SU-DHL-6 (cell line): ENCODE measurements around the gene HAO1.

Experiments
- H2AFZ ChIP-seq: fragments of 200-600 bp; sonication (generic); 2 replicates; pipeline ENCODE4 v1.6.1; 2014; ENCODE audit warnings: low read depth, mild to moderate bottlenecking, moderate library complexity, mixed read lengths, antibody characterized with exemption, low read length; ENCODE audit not compliant: severe bottlenecking
- H3F3A ChIP-seq: fragments of 200-600 bp; shearing (Covaris generic); 2 replicates; pipeline ENCODE4 v1.6.0; 2016; ENCODE audit warnings: antibody characterized with exemption, mild to moderate bottlenecking; ENCODE audit not compliant: insufficient read depth
- H3K27ac ChIP-seq: fragments of 200-600 bp; sonication (generic); 2 replicates; pipeline ENCODE4 v1.5.1; 2016; ENCODE audit warnings: low read depth, mild to moderate bottlenecking, low read length, moderate library complexity, mixed read lengths
- H3K27me3 ChIP-seq: fragments of 200-600 bp; sonication (generic), shearing (Covaris generic); 2 replicates; pipeline ENCODE4 v1.6.0; 2014; ENCODE audit warnings: mild to moderate bottlenecking, low read length
- H3K36me3 ChIP-seq: fragments of 200-600 bp; sonication (generic); 2 replicates; pipeline ENCODE4 v1.6.1; 2014; ENCODE audit warnings: mild to moderate bottlenecking, low read length, mixed read lengths
- H3K4me2 ChIP-seq: fragments of 300-600, 200-600 bp; shearing (Covaris generic), sonication (generic); 2 replicates; pipeline ENCODE4 v1.6.0; 2014; ENCODE audit warnings: low read length, low read depth, mild to moderate bottlenecking; ENCODE audit not compliant: poor library complexity, severe bottlenecking
- H3K4me3 ChIP-seq: fragments of 200-600 bp; sonication (generic); 2 replicates; pipeline ENCODE4 v1.5.1; 2014; ENCODE audit warnings: antibody characterized with exemption, low read length, mild to moderate bottlenecking, mixed read lengths; ENCODE audit not compliant: insufficient read depth, poor library complexity, severe bottlenecking
- H3K79me2 ChIP-seq: fragments of 200-600 bp; sonication (generic); 2 replicates; pipeline ENCODE4 v1.6.1; 2014; ENCODE audit warnings: mild to moderate bottlenecking, low read length, moderate library complexity; ENCODE audit not compliant: insufficient read depth
- H3K9ac ChIP-seq: fragments of 200-600 bp; sonication (generic); 2 replicates; pipeline ENCODE4 v1.7.0; 2014; ENCODE audit warnings: mild to moderate bottlenecking, low read length
- H3K9me2 ChIP-seq: fragments of 200-600 bp; sonication (generic); replicated peaks from 2 replicates; pipeline ENCODE4 v1.6.1; 2014; ENCODE audit warnings: low read length; ENCODE audit not compliant: insufficient read depth
- H3K9me3 ChIP-seq: fragments of 200-600 bp; sonication (generic); 2 replicates; pipeline ENCODE4 v1.6.1; 2014; ENCODE audit warnings: low read length, mixed read lengths; ENCODE audit not compliant: insufficient read depth
- H4K20me1 ChIP-seq: fragments of 200-600 bp; sonication (generic); 2 replicates; pipeline ENCODE4 v1.6.1; 2014; ENCODE audit warnings: low read depth, mild to moderate bottlenecking, antibody characterized with exemption, low read length, moderate library complexity, mixed read lengths
- CTCF ChIP-seq: fragments of 200-600 bp; sonication (generic); IDR thresholded peaks from one replicate; pipeline ENCODE4 v1.5.1; 2017; ENCODE audit warnings: antibody characterized with exemption, mild to moderate bottlenecking, low read length, moderate library complexity; ENCODE audit not compliant: insufficient read depth, poor library complexity, severe bottlenecking
- EZH2phosphoT487 ChIP-seq: fragments of 200-600 bp; sonication (generic), shearing (Covaris generic); conservative IDR thresholded peaks from 2 replicates; pipeline ENCODE4 v1.6.1; 2018; ENCODE audit warnings: mild to moderate bottlenecking, antibody characterized with exemption, low read length, moderate library complexity, mixed read lengths

Gene HAO1

GRCh38 chr20:7881551-7881950 lies 58.7 kb downstream of the HAO1 start:
- Histone ChIP-seq H3K79me2 (no peaks in the 10 kb centered on the region), H3K9ac (no peak overlapping the region), H3F3A (no peaks in the 10 kb centered on the region), H2AFZ (no peak overlapping the region), H3K9me2 (no peaks in the 10 kb centered on the region), H3K27me3 (no peaks in the 10 kb centered on the region), H3K27ac (no peak overlapping the region), H3K36me3 (no peaks in the 10 kb centered on the region), H3K4me3 (no peak overlapping the region), H3K9me3 (no peaks in the 10 kb centered on the region), H3K4me2 (no peak overlapping the region), H4K20me1 (no peaks in the 10 kb centered on the region)
- TF ChIP-seq EZH2phosphoT487 (no peak), CTCF (no peak)

GRCh38 chr20:7879883-7880282 lies 60.4 kb downstream of the HAO1 start:
- no peak overlapping the region for H3K4me3 ChIP-seq
- H2AFZ ChIP-seq: no peak overlapping the region
- TF ChIP-seq EZH2phosphoT487 (no peak), CTCF (no peak)
- H3K9me2 ChIP-seq: no peaks in the 10 kb centered on the region
- no peaks in the 10 kb centered on the region for H3F3A ChIP-seq
- no peak overlapping the region for H3K9ac ChIP-seq
- H3K36me3 ChIP-seq: no peaks in the 10 kb centered on the region
- H3K4me2 ChIP-seq: no peak overlapping the region
- no peaks in the 10 kb centered on the region for H3K27me3 ChIP-seq
- no peaks in the 10 kb centered on the region for H3K79me2 ChIP-seq
- no peaks in the 10 kb centered on the region for H4K20me1 ChIP-seq
- H3K27ac ChIP-seq: no peak overlapping the region
- H3K9me3 ChIP-seq: no peaks in the 10 kb centered on the region

GRCh38 chr20:7868108-7868507 lies 72.2 kb downstream of the HAO1 start:
- no peak overlapping the region for H2AFZ ChIP-seq
- H4K20me1 ChIP-seq: no peaks in the 10 kb centered on the region
- H3F3A ChIP-seq: no peaks in the 10 kb centered on the region
- H3K36me3 ChIP-seq: no peaks in the 10 kb centered on the region
- no peak overlapping the region for H3K9ac ChIP-seq
- no peaks in the 10 kb centered on the region for H3K27me3 ChIP-seq
- H3K9me3 ChIP-seq: no peaks in the 10 kb centered on the region
- no peaks in the 10 kb centered on the region for H3K79me2 ChIP-seq
- no peak overlapping the region for H3K4me3 ChIP-seq
- H3K4me2 ChIP-seq: no peak overlapping the region
- TF ChIP-seq CTCF: no peak
- no peak for TF ChIP-seq EZH2phosphoT487
- no peak overlapping the region for H3K27ac ChIP-seq
- no peaks in the 10 kb centered on the region for H3K9me2 ChIP-seq

GRCh38 chr20:7866285-7866684 lies 74.0 kb downstream of the HAO1 start:
- no peak for TF ChIP-seq EZH2phosphoT487
- TF ChIP-seq CTCF: no peak
- no peaks in the 10 kb centered on the region for H3K27me3 ChIP-seq
- H3K27ac ChIP-seq: no peak overlapping the region
- no peaks in the 10 kb centered on the region for H3K36me3 ChIP-seq
- no peaks in the 10 kb centered on the region for H3F3A ChIP-seq
- no peaks in the 10 kb centered on the region for H3K9me2 ChIP-seq
- H3K9ac ChIP-seq: no peak overlapping the region
- H3K4me2 ChIP-seq: no peak overlapping the region
- H4K20me1 ChIP-seq: no peaks in the 10 kb centered on the region
- H3K9me3 ChIP-seq: no peaks in the 10 kb centered on the region
- H3K4me3 ChIP-seq: no peak overlapping the region
- H3K79me2 ChIP-seq: no peaks in the 10 kb centered on the region
- no peak overlapping the region for H2AFZ ChIP-seq
